HG03097 (cell line): ENCODE data around the gene ITSN2.
"Not testable (repeated sequence)": the region's sequence is repeated elsewhere in the genome, so short reads cannot be mapped to it uniquely, and the experiment has no call there.

Source experiments
- ATAC-seq: cut with Tn5 transposase; IDR thresholded peaks from one replicate; pipeline ENCODE4 v1.9.1; 2021; ENCODE audit not compliant: unreplicated experiment, low FRiP score

ITSN2 gene

GRCh38 chr2:24225499-24226242 is 134.7 kb downstream of the ITSN2 start:
- ATAC-seq, result no peak

- no peak for ATAC-seq
Measured at GRCh38 chr2:24222946-24223345, 137.4 kb downstream of the ITSN2 start.

GRCh38 chr2:24221343-24222050 is 138.8 kb downstream of the ITSN2 start:
- no peak for ATAC-seq

- ATAC-seq, result no peak
Measured at GRCh38 chr2:24220554-24221291, 139.6 kb downstream of the ITSN2 start.

- no peak for ATAC-seq
Measured at GRCh38 chr2:24214880-24215279, 145.5 kb downstream of the ITSN2 start.

- no peak for ATAC-seq
Measured at GRCh38 chr2:24211408-24211807, 148.9 kb downstream of the ITSN2 start.

- ATAC-seq, result no peak
Measured at GRCh38 chr2:24210723-24211122, 149.6 kb downstream of the ITSN2 start.

- ATAC-seq, result no peak
Measured at GRCh38 chr2:24210106-24210455, 150.3 kb downstream of the ITSN2 start.

GRCh38 chr2:24209389-24210105 is 150.8 kb downstream of the ITSN2 start:
- ATAC-seq, result no peak

- ATAC-seq, result no peak
Measured at GRCh38 chr2:24208490-24208889, 151.8 kb downstream of the ITSN2 start.

- no peak for ATAC-seq
Measured at GRCh38 chr2:24207359-24207758, 153.0 kb downstream of the ITSN2 start.

GRCh38 chr2:24206714-24207113 is 153.6 kb downstream of the ITSN2 start:
- no peak for ATAC-seq

- no peak for ATAC-seq
Measured at GRCh38 chr2:24206242-24206641, 154.1 kb downstream of the ITSN2 start.

GRCh38 chr2:24205131-24205530 is 155.2 kb downstream of the ITSN2 start:
- no peak for ATAC-seq

GRCh38 chr2:24204505-24204904 is 155.8 kb downstream of the ITSN2 start:
- ATAC-seq, result no peak

GRCh38 chr2:24203787-24204150 is 156.6 kb downstream of the ITSN2 start:
- no peak for ATAC-seq

- no peak for ATAC-seq
Measured at GRCh38 chr2:24203029-24203786, 157.1 kb downstream of the ITSN2 start.

GRCh38 chr2:24200799-24201198 is 159.5 kb downstream of the ITSN2 start:
- no peak for ATAC-seq

- no peak for ATAC-seq
Measured at GRCh38 chr2:24199968-24200590, 160.3 kb downstream of the ITSN2 start.

GRCh38 chr2:24197213-24197612 is 163.1 kb downstream of the ITSN2 start:
- ATAC-seq, result not testable (repeated sequence)
